Adipocyte (in vitro differentiated cells): ENCODE data around the gene C1orf105.

Experiments used
- DNase-seq: peaks from one replicate; pipeline ENCODE4 v3.0.0-alpha.2; 2015; ENCODE audit warnings: low read depth
- H3K27me3 ChIP-seq: replicated peaks from 2 replicates; pipeline ENCODE4 v1.7.0; 2013; ENCODE audit warnings: mild to moderate bottlenecking, low read length, moderate library complexity; ENCODE audit not compliant: control insufficient read depth, insufficient read depth
- H3K36me3 ChIP-seq: 2 replicates; pipeline ENCODE4 v1.7.0; 2013; ENCODE audit warnings: low read length, mild to moderate bottlenecking, moderate library complexity; ENCODE audit not compliant: control insufficient read depth, insufficient read depth, severe bottlenecking
- H3K4me1 ChIP-seq: 2 replicates; pipeline ENCODE4 v1.7.0; 2013; ENCODE audit warnings: mild to moderate bottlenecking, low read length, moderate library complexity; ENCODE audit not compliant: control insufficient read depth, insufficient read depth
- H3K4me3 ChIP-seq: 2 replicates; pipeline ENCODE4 v1.7.0; 2013; ENCODE audit warnings: mild to moderate bottlenecking, low read length, moderate library complexity
- H3K9ac ChIP-seq: 2 replicates; pipeline ENCODE4 v1.7.0; 2013; ENCODE audit warnings: mild to moderate bottlenecking, low read length, moderate library complexity
- H3K9me3 ChIP-seq: 2 replicates; pipeline ENCODE4 v1.7.0; 2013; ENCODE audit warnings: mild to moderate bottlenecking, low read length, moderate library complexity; ENCODE audit not compliant: control insufficient read depth

C1orf105 gene

DNA sequence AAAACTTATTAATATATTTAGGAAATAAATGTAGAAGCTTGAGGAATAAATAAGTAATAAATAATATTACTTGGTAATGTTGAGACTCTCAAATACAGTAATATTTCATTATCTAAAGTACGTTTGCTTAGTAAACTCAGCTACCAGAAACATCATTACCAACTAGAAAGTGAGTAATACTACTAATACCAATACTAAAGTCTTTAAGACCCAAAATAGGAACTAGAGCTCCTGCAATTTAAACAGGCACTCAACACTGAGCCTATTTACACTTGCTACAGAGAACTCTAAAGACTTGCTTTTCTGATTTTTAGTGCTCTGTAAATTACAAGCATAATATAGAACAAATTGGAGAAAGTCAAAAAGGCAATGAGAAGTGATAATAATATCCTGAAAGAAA is 13.5 kb upstream of the C1orf105 start:
- Histone ChIP-seq H3K4me1 (peaks cover 22% of the 10 kb centered on the region), H3K9me3 (no peaks in the 10 kb centered on the region), H3K36me3 (no peaks in the 10 kb centered on the region), H3K9ac (no peak overlapping the region), H3K27me3 (no peaks in the 10 kb centered on the region), H3K4me3 (no peak overlapping the region)
- no peak for DNase-seq

DNA sequence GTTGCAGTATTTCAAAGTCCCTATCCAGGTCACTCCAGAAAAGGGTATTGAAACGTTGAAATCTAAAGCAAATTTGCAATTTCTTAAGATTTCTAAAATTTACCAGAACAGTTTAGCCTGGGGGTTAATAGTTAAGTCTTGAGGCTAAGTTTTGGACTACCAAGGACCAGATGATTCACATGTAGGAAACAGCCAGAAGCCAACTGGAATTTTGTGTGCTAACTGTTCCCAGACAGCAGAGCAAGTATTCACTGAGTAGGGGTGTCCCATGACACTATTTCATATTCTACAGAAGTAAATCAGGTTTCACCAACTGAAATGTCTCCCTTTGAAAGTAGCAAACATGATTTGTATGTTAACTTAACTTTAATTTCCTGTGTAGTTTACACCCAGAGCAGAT is 11.5 kb upstream of the C1orf105 start:
- no peaks in the 10 kb centered on the region for H3K27me3 ChIP-seq
- no peak overlapping the region for H3K9ac ChIP-seq
- DNase-seq = peak; percentile 79
- no peaks in the 10 kb centered on the region for H3K9me3 ChIP-seq
- no peaks in the 10 kb centered on the region for H3K36me3 ChIP-seq
- peaks cover 17% of the 10 kb centered on the region for H3K4me1 ChIP-seq
- H3K4me3 ChIP-seq = peak overlapping the region; percentile 11

- no peak for DNase-seq
- Histone ChIP-seq H3K36me3 (no peaks in the 10 kb centered on the region), H3K9ac (no peak overlapping the region), H3K27me3 (no peaks in the 10 kb centered on the region), H3K9me3 (no peaks in the 10 kb centered on the region), H3K4me1 (peaks cover 23% of the 10 kb centered on the region), H3K4me3 (no peak overlapping the region)
Measured at GRCh38 chr1:172410027-172410426, 10.5 kb upstream of the C1orf105 start.

DNA sequence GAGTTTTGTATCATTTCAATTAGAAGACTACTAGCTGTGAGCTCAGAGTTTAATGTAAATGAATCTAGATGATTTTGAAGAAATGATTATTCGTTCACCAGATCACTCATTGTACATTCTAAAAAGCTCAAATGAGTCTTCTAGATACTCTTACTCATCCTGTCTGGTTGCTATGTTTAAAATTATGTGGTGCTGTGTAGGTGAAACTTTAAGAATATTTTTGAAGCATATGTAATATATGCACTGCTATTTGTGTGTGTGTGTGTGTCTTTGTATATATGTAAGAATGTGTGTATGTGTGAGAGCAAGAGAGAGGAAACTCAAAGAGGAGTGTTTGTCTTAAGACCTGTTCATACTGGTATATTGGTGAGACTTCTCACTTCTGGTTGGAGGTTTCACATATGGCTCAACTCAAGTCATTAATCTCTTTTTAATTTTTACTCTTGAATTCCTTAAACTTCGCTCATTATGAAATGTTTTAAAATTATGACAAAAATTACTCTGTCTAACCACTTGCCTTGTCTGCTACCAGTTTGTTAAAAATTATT is 8.6 kb upstream of the C1orf105 start:
- DNase-seq = no peak
- Histone ChIP-seq H3K4me3 (no peak overlapping the region), H3K9ac (no peak overlapping the region)

GRCh38 chr1:172414331-172414730 is 6.2 kb upstream of the C1orf105 start:
- DNase-seq = peak; percentile 68
- Histone ChIP-seq H3K4me1 (peaks cover 16% of the 10 kb centered on the region), H3K27me3 (no peaks in the 10 kb centered on the region), H3K9ac (no peak overlapping the region), H3K36me3 (no peaks in the 10 kb centered on the region), H3K9me3 (no peaks in the 10 kb centered on the region), H3K4me3 (no peak overlapping the region)

More for the DNA sequence above, 8.6 kb upstream of the C1orf105 start:
- no peaks in the 10 kb centered on the region for H3K9me3 ChIP-seq
- no peaks in the 10 kb centered on the region for H3K27me3 ChIP-seq
- H3K36me3 ChIP-seq = no peaks in the 10 kb centered on the region
- H3K4me1 ChIP-seq = peaks cover 23% of the 10 kb centered on the region

- Histone ChIP-seq H3K36me3 (no peaks in the 10 kb centered on the region), H3K9me3 (no peaks in the 10 kb centered on the region), H3K4me3 (no peak overlapping the region), H3K27me3 (no peaks in the 10 kb centered on the region), H3K9ac (no peak overlapping the region), H3K4me1 (peaks cover 6% of the 10 kb centered on the region)
- DNase-seq = no peak
Measured at GRCh38 chr1:172416496-172417035, 3.9 kb upstream of the C1orf105 start.

- DNase-seq = no peak
- Histone ChIP-seq H3K9ac (no peak overlapping the region), H3K4me1 (peaks cover 6% of the 10 kb centered on the region), H3K36me3 (no peaks in the 10 kb centered on the region), H3K4me3 (no peak overlapping the region), H3K9me3 (no peaks in the 10 kb centered on the region), H3K27me3 (no peaks in the 10 kb centered on the region)
Measured at GRCh38 chr1:172417557-172417956, 2.9 kb upstream of the C1orf105 start.

- Histone ChIP-seq H3K9me3 (no peaks in the 10 kb centered on the region), H3K9ac (no peak overlapping the region), H3K27me3 (no peaks in the 10 kb centered on the region), H3K36me3 (no peaks in the 10 kb centered on the region), H3K4me3 (no peak overlapping the region), H3K4me1 (no peaks in the 10 kb centered on the region)
- DNase-seq = no peak
Measured at GRCh38 chr1:172421974-172422604, 1.6 kb downstream of the C1orf105 start.

DNA sequence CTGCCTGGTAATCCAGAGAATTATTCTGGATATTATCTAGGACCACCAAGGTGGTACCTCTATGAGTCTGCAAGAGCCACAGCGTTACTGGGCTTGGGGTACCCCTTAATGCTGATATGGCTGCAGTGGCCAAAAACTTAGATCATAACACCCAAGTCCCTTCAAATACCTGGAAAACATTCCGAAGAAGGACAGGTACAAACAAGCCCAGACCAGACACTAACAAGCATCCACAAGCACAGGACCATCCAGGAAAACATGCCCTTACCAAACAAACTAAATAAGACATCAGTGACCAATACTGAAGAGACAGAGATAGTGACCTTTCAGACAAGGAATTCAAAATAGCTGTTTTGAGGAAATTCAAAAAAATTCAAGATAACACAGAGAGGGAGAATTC is 2.9 kb downstream of the C1orf105 start:
- Histone ChIP-seq H3K4me1 (no peaks in the 10 kb centered on the region), H3K9me3 (no peaks in the 10 kb centered on the region), H3K36me3 (no peaks in the 10 kb centered on the region), H3K9ac (no peak overlapping the region), H3K4me3 (no peak overlapping the region), H3K27me3 (no peaks in the 10 kb centered on the region)
- DNase-seq = no peak

DNA sequence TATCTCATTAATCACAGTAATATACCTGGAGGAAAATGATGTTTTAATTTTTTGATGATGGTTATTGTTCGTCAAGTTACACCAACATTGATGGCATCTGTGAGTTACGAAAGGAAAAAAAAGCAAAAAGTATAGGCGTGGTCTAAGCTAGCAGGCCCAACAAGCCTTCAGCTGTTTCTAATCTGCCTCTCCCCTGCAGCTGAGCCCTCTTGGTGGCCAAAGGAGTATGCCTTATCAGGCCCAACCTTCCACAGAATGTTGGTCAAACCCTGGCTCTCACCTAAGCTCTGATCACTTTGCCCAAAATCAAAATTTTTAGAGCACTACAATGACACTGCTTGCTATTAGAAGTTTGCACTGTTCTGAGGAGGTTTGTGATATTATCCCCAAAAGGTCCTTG is 4.9 kb downstream of the C1orf105 start:
- DNase-seq = no peak

GRCh38 chr1:172427191-172427590 is 6.7 kb downstream of the C1orf105 start:
- H3K9me3 ChIP-seq = no peaks in the 10 kb centered on the region
- H3K4me1 ChIP-seq = no peaks in the 10 kb centered on the region
- no peaks in the 10 kb centered on the region for H3K27me3 ChIP-seq
- H3K36me3 ChIP-seq = no peaks in the 10 kb centered on the region
- DNase-seq = no peak
- no peak overlapping the region for H3K9ac ChIP-seq
- H3K4me3 ChIP-seq = no peak overlapping the region

More for the DNA sequence above, 4.9 kb downstream of the C1orf105 start:
- Histone ChIP-seq H3K4me1 (no peaks in the 10 kb centered on the region), H3K4me3 (no peak overlapping the region), H3K27me3 (no peaks in the 10 kb centered on the region), H3K36me3 (no peaks in the 10 kb centered on the region), H3K9me3 (no peaks in the 10 kb centered on the region), H3K9ac (no peak overlapping the region)
